HG02610 (cell line): Measurements from ENCODE around the gene LMBR1.
"Not testable (repeated sequence)": the region's sequence is repeated elsewhere in the genome, so short reads cannot be mapped to it uniquely, and the experiment has no call there.

Source experiments
- ATAC-seq: cut with Tn5 transposase; IDR thresholded peaks from one replicate; pipeline ENCODE4 v1.9.1; 2021; ENCODE audit warnings: mild to moderate bottlenecking, moderate library complexity; ENCODE audit not compliant: unreplicated experiment

The LMBR1 gene

DNA sequence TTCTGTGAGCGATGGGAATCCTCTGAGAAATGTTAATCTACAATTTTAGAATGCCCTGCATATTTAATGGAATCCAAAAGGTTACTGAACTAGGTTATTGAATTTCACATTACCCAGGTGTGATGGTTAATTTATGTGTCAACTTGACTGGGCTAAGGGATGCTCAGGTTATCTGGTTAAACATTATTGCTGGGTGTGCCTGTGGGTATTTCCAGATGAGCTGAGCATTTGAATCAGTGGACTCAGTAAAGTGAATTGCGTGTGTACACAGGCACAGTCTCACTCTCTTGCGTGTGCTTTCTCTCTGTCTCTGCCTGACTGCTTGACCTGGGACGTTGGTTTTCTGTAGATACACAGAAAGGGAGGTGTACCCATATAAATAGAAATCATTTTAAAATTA, 230.7 kb downstream of the LMBR1 start:
- no peak for ATAC-seq

DNA sequence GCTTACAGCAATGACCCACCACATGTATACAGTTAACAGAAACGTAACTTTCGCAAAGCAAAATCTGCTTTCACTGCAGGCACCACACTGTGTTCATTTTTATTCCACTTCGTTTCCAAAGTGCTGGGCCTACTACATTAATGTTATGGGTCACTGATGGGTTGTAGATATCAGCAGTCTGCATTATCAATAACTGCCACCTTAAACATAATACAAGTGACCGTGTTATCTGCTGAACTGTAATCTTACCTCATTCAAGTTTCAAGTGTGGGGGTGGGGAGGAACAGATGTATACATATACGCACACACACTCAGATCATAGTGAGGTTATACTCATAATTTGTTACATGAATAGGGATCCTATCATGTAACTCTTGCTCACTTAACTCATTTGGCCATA, 231.3 kb downstream of the LMBR1 start:
- ATAC-seq = no peak

DNA sequence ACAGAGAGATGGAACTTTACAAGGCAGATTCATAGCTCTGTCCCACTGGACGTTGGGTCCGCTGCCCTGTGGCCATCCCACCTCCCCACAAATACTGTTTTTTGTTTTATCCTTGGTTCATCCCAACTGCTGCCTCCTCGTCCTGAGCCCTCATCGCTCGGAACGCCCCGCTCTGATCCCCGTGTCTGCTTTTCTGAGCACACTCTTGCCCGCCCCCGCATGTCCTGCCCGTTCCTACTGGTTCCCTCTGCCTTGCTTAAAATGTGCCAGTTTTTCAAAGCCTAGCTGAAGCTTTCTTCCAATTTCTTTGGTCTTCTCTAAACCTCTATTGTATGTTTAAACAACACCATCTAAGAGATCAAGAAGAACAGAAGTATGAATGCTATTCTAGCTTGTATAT, 233.0 kb downstream of the LMBR1 start:
- ATAC-seq = no peak

DNA sequence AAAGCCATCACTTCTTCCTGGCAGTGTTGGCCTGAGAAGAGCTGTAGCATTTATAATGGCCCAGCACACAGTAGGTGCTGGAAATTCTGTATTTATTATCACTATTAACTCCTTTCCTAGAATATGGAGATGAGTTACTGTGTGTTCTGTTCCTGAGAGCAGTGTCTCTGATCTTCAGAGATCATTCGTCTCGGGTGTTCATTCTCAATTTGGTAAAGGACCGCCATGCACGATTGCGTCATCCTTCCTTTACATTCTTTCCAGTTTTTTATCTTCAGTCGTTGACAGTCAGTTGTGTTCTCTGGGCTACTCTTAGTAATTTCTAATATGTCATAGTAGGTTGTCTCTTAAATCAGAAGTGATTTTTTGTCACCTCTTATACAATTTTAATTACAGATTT, 233.8 kb downstream of the LMBR1 start:
- ATAC-seq = no peak

DNA sequence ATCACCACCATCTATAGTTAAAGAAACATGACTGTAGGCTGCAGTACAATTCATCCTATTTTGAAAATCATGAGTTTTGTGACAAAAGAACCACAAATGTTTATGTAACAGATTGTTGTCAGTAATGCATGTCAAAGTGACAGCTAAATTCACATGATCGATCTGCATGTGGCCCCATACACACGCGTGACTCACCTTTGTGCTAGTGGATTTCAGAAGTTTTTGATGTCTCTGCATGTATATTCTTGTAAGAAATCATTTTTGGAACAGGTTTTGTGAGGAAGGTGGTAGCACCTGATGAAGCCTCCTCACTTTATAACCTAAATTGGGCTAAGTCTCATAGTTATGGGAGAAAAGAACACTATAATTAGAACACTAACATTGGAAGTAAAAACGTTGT, 235.3 kb downstream of the LMBR1 start:
- ATAC-seq = no peak

DNA sequence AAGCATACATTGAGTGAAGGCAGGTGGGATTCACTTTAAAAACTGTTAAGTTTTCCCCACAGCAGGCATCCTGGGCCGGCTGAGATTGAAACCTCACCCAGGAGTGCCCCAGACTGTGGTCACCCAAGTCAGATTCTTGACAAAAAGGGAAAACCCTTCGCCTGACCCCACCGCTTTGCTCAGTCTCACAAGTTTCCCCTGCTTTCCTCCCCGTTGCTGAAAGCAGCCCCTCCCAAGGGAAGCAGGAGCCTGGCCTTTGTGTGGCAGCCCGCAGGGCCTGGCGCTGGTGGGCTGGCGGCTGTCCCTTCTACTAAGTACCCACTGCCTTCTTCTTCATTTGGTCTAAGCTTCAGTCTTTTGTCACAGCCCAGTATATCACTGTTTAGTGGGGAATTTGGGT, 236.4 kb downstream of the LMBR1 start:
- ATAC-seq = peak; percentile 71

DNA sequence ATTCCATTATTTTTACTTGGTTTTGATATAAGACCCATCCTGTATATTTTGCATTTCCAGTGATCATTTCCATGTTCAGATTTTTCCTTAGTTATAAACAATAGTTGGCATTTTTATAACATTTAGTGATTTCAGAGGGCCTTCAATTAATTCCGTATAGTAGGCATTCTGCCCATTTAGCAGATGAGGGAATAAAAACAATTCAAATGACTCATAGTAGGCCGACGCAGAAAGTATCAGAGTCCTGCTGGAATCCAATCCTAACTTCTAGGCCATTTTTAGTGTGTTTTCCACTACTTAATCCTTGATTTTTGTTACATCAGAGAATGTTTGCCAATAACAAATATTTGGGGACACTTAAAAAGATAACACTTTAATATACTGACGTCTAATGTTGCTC, 237.0 kb downstream of the LMBR1 start:
- ATAC-seq = no peak

DNA sequence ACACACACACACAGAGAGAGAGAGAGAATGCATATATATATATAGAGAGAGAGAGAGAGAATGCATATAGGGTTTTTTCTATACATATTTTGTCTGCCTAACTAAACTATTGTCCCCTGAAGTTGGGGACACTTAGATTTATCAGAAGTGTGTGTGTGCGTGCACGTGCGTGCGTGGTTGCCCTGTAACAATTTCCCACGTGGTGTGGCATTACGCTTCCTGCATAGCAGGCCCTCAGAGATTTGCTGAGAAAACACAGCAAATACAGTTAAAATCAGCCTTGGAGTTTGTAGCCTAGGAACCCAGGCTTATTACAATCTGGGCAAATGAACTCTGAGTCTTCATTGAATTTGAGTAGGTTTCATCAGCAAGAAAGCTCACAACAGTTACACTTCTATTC, 237.7 kb downstream of the LMBR1 start:
- ATAC-seq = no peak

DNA sequence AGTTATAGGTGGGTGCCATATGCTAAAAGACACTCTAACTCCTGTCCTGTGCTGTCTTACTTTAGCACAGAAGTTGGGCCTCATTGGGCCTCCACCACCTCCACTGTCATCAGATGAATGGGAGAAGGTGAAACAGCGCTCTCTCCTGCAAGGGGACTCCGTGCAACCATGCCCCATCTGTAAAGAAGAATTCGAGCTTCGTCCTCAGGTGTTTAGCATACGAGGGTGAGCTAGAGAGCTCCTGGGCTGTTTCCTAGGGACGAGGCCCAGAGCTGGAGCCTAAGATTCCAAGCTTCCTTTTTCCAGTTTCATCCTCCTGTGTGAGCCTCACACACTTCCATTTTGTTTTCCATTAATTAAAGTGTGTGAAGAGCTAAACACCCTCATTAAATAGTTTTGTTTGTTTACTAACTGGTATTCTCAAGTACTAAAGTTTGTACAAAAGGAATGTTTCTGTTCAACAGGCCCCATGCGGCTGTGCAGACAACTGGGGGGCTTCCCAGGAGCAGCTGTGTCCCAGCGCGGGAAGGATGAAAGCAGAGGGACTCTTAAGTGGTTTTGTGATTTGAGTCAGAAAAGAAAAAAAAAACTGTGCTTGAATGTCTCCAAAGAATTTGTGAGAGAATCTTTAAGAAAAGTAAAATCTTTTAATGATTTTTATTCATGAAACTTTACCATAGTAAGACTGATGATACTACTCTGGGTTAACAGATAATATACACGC, 238.3 kb downstream of the LMBR1 start:
- ATAC-seq = peak; percentile 58

DNA sequence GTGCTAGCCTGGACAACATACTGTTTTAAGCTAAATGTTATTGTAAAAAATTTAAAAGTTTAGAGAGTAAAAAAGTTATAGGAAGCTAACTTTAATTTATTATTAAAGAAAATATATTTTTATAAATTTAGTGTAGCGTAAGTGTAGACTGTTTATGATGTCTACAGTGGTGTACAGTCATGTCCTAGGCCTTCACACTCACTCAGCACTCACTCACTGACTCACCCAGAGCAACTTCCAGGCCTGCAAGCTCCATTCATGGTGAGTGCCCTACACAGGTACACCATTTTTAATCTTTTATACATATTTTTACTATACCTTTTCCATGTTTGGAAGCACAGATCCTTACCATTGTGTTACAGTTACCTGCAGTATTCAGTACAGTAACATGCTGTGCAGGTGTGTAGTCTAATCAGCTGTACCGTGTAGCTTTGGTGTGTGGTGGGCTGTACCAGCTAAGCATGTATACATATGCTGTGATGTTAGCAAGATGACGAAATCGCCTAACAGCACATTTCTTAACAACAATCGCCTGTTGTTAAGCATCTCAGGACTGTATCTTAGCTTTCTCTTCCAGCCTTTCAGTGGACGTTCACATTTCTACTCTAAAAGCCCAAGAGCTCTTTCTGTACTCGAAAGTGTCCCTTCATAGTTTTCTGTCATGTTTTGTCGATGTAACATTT, 240.0 kb downstream of the LMBR1 start:
- ATAC-seq = no peak

DNA sequence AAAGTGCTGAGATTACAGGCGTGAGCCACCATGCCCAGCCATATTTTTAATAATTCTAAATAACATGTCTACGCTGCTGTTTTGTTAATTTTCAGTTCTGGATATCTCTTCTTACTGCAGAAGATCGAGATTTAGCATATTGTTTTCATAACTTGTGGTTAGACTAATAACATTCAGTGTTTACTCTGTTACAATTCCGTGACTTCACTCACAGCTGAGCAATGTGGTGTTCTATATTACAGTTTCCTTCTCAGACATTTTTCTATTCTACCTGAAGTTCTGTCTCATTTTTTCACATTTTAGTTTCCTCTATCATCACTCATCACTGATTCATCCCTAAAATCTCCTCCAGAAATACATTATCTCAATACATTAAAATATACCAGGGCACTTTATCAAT, 241.5 kb downstream of the LMBR1 start:
- no peak for ATAC-seq

DNA sequence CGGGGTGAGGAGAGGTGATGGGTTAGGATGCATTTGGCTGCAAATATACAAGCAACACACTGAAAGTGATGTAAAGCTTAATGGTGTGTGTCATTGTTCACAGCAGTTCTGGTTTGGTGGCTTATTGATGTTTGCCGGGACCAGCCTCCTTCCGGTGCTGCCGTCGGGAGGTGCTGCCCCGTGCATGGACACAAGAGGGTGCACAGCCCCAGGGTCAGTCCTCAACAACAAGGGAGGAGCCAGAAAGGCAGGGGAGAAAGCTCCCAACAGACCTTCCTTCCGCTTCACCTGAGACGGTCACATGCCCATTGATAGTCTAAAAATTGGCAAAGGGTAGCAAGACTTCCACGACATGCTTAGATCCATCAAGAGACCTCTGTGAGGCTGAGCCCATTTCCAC, 242.9 kb downstream of the LMBR1 start:
- no peak for ATAC-seq

DNA sequence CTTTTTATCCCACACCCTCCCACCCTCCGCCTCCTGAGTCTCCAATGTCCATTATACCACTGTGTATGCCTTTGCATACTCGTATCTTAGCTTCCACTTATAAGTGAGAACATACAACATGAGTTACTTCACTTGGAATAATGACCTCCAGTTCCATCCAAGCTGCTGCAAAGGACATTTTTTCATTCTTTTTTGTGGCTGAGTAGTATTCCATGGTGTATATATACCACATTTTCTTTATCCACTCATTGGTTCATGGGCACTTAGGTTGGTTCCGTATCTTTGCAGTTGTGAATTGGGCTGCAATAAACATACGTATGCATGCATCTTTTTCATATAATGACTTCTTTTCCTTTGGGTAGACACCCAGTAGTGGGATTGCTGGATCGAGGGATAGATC, 245.7 kb downstream of the LMBR1 start:
- ATAC-seq = not testable (repeated sequence)

DNA sequence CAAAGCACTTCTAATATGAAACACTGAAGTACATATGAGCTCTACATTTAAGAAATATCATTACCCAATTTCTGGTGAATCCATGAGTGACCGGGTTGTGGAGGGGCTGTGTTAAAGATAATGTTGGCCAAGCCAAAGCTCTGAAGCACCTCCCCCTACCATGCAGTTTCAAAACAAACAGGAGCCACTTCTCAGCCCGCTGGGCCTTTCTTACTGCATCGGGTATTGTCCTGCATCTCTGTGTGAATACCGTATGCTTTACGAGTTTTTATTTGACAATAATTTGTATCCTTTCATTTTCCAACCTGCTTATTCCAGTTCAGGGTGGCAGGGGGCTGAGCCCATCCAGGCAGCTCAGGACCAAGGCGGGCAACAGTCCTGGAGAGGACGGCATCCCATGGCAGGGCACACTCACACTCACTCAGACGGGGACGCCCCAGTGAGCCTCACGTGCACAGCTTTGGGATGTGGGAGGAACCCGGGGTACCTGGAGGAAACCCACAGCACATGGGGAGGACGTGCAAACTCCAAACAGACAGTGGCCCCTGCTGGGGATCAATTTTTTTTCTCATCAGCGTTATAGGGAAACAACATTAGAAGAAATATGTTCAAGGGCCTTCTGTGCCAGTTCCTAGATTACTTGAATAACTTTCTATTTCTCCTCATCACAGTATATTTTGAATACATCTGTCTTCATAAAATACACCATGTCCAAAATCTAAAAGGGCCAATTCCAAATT, 250.5 kb downstream of the LMBR1 start:
- ATAC-seq = no peak

DNA sequence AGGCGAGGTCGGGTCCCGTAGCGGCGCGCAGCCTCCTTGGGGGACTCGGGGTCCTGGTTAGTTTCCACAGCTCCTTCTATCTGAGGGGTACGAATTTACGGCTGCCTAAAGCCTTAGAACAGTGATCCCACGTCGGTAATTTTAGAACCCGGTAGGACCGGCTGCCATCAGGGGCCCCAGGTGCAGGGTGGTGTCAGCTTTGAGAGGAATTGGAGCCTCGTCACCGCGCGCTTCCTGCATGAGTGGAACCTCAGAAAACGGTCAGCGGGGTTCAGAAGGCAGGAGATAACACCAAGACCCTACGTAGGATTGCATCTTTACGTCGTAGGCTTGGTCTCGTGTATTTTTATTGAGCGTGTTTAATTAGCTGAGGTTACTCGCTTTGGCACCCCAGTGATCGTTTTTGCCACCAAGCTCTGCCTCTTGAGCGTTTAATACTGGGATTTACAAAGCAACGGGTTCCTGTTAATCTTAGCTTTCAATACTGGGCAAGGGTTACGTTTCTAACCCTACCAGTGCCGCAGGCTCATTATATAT, 252.0 kb downstream of the LMBR1 start:
- ATAC-seq = peak; percentile 56

DNA sequence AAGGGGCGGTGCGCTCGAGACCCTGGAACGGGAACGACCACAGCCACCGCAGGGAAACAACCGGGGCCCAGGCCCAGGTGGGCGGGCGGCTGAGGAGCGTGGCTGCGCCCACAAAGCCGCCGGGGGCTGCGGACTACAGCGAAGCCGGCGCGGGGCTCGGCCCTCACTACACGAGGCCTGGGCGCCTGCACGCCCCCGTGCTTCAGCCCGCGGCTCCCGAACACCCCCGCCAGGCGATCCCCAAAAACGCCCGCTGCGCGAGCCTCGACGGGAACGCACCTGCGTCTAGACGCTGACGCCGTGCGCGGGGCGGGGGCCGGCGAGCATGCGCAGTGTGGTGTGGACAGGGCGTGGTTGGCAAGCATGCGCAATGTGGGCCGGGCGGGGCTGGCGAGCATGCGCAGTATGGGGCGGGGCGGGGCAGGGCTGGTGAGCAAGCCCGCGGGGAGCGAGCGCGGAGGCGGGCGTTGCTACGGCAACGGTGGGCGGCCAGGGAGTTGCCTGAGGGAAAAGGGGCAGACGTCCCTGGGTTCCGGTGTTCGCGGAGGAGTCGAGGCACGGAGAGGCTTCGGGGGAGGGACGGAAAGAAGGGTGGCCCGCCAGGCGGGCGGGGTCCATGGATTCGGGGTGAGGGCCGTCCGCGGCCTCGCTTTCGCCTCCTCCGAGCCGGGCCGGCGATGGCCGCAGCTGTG, 252.6 kb downstream of the LMBR1 start, which contains the start of gene RNF32:
Gene RNF32, plus strand, starts transcription at position 518 of the 692 bp plus-strand sequence. CDS start 3,104 bp downstream, outside the sequence.
- peak; percentile 87 for ATAC-seq

DNA sequence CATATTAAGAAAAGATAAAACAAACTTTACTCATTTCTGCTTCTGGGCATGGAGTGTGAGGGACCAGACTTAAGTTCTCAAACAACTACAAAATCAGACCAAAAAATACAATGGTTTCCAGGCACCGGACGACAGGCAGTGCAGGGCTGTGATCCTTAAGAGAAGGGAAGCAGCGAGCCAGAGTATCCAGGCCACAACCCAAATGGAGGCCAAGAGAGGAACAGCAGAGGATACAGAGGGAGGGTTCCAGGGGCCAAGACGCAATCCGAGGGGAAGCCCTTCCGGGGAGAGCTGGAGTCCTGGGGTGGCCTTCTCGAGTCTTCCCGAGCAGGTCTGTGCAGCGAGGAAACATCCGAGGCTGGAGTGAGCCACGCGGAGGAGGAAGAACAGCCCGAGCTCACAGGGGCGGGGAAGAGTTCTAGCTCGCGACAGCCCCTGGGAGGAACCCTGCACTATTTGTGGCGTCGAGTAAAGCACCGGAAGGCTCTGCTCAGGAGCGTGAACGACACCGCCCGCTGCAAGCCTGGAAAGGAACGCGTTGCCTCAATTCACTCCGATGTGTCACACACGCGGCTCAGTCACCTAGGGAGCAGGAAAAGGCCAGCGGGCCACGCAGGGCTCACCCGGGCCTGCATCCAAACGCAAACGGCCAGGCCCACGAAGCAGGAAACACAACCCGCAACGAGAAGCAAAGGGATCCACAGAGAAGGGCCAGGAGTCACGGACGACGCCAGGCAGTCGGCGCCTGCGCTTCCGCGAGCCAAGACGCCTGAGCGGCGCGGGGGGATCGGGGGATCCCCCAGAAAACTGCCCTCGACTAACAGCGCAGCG, 253.3 kb downstream of the LMBR1 start:
- no peak for ATAC-seq

DNA sequence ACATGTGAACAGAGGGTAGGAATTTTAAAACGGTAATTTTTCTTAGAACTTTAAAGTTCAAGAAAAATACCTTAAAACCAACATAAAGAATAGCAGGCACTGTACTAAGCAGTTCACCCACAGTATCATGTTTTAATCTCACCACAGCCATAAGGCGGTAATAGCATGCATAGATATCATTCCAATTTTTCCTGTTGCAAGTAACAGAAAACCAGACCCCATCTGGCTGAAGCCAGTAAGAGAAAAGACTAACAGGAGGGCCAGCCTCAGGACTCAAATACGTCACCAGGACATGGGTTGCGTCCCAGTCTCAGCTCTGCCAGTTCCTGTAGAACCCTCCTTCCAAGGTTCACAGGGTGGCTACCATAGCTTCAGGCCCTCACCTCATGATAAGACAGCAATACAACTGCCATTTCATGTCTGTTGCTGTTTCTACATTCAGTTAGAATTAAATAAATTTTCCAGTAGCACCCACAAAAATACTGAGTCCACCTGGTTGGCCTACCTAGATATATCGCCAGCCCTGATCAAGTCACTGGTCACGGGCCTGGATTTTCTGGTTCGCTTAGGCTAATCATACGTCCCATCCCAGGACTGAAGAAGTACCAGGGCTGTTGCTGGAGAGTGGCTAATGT, 254.4 kb downstream of the LMBR1 start:
- ATAC-seq = no peak

DNA sequence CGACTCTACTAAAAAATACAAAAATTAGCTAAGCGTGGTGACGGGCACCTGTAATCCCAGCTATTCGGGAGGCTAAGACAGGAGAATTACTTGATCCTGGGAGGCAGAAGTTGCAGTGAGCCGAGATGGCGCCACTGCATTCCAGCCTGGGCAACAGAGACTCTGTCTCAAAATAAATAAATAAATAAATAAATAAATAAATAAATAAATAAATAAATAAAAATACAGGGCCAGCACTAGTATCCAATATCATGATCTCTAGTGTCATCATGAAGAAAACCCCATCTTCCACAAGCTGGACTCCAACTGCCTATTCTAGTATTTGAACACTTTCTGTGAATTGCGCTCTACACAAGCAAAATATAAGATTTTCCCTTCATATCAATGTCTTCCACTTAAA, 255.9 kb downstream of the LMBR1 start:
- not testable (repeated sequence) for ATAC-seq
